Activated CD4-positive, alpha-beta T cell treated with anti-CD3 and anti-CD28 coated beads, Interleukin-2, Interleukin-6, amounts not matched to agents 100 ng/mL and 50 ng/mL, durations not matched to agents 16 hours and 8 hours (primary cell): Measurements from ENCODE around the gene MAF.
A peak's percentile ranks its signal among the peaks of the same experiment; 100 is the strongest.

Experiments
- DNase-seq: peaks from one replicate; pipeline ENCODE4 v3.0.0-alpha.2; 2020

Gene MAF

DNA sequence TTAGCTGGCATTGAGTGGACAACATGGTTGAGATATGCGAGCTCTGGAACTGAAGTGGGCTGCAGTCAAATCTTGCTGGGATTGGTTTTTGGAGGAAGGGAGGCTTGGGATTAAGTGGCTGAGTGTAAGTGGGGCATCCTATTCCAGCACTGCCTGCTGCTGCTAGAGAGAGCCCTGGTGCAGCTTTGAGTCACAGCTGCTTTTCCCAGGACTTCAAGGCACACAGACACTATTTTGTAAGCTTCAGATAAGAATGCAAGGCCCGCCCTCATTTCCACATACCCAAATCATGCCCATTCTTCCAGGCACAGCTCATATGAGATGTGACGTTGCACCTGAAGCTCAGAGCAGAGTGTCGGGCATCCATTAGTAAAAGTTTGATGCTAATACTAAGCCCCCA lies 10.2 kb upstream of the MAF start:
- DNase-seq = no peak

- DNase-seq = no peak
Measured at GRCh38 chr16:79609861-79610260, 9.3 kb upstream of the MAF start.

- no peak for DNase-seq
Measured at GRCh38 chr16:79608976-79609375, 8.4 kb upstream of the MAF start.

DNA sequence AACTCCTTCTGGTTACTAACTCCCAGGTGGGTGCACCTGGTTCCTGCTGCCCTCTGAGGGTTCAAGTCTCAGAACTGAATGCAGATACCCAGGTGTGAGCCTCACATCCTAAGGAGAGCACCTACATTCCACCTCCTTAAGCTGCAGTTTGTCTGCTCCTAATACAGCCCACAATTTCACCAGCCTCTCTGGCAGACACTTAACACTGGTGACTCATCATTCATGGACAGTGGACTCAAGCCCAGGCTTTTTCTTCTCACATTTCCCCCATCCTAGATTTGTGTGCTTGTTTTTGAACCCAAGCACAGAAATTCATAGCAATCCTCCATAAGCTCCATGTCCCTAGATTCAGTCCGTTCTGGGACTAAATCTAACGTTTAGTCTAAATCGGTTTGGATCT lies 7.0 kb upstream of the MAF start:
- no peak for DNase-seq

DNA sequence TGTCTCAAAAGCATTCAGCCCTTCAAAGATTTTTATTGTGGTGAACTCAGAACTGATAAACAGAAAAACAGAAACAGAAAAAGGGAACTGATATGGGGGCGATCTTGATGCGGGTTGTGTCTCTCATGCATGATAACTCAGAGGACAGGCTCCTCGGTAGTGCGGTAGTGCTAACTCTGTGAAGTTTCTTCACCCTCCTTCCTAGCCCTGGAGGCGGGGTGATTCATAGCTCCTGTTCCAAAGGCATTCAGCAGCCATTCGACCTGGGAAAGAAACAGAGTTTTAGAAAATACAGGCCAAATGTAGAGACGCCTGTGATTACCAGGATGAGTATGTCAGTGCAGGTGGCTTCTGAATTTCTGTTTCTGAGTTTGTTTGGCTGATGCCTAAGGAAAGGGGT lies 5.5 kb upstream of the MAF start:
- no peak for DNase-seq

- no peak for DNase-seq
Measured at GRCh38 chr16:79603055-79603454, 2.5 kb upstream of the MAF start.

DNA sequence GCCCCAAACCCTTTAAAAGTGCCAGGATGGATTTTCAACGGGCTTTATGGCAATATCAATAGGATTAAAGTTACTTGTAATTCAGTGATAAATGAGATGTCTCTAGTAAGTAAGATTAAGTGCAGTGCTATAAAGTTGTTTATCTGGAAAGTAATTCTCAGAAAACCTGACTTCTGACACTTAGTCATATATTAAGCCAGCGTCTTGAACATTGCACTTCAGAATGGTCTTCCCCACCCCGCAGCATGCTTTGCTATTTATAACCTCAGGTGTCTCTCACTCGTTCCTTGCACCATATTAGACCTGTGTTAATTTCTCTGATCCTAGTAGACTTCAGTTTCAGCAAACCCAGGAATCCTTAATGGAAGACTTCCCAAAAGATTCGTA lies 2.1 kb upstream of the MAF start:
- DNase-seq = peak; percentile 58

DNA sequence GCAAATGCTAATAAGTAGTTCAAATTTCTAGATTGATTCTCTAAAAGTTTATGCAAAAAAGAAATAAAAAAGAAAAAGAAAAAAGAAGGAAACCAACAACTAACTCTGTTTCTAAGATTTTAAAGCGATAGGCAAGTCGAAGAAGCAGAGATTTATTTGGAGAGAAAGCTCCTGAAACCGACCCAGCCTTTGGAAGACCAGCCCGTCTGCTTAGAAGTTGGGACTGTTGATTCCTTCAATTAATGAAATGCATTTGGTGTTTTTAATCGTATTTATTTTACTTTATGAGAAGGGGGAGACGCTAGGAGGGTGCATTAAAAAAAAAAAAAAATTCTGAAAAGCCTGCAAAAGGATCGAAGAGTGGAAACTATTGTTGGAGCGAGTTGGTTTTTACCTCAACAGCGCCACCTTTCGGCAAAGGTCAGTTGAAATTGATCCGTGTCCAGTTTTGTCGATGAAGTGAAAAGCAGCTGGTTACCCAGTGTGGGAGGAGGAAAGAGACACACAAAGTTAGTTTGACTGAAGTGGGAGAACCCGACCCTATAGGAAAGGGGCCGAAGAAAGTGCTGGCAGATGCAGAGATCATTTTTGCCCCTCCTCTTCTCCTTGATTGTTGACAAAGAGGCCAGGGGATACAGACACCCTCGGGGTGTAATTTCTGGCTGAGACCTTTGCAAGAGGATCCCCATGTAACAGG lies 1.5 kb upstream of the MAF start:
- DNase-seq = peak; percentile 91

DNA sequence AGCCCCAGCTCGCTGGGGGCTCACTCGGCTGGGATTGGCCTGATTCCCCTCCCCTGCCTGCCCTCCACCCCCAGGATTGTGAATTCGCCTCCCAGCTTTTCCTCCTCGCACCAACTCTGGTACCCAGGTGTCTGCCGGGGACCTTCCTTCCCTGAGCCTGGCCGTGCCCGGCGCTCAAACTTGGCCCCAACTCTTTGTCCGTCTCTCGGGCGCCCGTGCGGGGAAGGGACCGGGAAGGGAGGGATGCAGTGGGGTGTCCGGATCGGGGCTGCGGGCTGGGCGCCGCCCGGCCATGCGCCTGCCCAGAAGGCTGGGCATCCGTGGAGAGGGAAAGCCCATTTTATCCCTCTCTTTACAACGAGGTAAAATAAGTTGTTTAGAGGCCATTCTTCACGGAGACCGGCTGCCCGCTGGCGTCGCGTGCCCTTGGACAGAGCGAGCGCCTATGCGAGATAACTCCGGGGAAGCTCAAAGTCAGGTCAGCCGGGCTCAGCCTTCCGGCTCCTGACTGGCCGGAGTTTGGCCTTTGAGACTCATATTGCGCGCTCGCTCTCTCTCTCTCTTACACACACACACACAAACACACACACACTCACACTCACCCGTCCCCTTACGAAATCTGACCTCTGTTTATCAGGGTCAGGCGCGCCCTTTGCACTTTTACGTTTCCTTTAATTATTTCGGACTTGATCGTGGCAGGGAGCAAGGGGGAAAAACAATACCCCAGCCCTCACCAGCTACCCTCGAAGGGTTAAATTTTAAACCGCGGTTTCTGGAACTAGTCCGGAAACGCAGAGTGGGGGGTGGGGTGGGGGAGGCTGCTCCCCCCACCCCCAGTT lies 774 bp upstream of the MAF start:
- peak; percentile 33 for DNase-seq

DNA sequence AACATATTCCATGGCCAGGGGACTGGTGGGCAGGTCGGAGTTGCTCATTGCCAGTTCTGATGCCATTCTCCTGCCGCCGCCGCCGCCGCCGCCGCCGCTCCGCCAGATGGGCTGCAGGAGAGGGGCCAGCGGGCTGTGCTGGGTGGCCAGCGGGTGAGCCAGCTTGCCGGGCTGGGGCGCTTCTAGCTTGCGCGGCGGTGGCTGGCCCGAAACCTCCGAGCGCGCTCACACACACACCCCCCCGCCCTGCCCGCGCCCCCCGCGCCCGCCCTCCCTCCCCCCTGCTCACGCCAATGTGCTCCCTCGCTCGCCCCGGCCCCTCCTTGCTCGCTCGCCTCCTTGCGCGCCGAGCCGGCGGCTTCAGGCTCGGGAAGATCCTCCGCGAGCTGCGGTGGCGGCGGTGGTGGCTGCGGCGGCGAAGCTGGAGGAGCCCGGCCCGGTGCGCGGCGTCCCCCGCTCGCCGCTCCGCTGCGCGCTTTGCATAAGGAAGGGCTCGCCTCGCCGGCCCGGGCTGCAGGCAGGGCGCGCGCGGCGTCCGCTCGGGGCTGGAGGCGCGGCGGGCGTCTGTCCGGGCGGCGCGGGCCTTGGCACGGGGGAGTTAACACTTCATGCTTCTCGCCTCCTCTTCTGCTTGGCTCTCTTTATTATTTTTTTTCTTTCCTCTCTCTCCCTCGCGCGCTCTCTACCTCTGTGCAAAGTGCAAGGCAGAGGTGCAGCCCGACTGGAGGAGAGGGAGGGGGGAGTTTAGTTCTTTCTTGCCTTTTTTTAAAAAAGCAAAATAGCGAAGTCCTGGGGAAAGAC lies 500 bp downstream of the MAF start:
- no peak for DNase-seq

DNA sequence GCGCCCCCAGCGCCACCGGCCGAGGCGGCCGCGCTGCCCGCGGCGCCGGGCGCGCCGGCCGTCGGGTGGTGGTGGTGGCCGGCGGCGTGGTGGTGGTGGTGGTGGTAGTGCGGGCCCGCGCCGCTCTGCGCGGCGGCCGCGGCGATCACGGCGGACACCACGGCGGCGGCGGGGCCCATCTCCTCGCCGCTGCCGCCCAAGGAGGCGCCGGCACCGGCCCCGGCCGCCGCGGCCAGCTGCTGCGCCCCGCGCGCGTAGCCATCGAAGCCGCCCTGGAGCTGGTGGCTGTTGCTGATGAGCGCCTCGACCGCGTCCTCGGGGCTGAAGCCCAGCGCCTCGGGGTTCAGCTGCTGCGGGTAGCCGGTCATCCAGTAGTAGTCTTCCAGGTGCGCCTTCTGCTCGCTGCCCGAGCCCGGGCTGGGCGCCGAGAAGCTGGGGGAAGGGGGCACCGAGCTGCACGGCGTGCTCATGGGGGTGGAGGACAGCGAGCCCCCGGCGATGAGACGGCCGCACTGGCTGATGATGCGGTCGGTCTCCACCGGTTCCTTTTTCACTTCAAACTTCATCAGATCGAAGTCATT lies 1.2 kb downstream of the MAF start:
- DNase-seq = no peak

GRCh38 chr16:79598348-79599181 lies 2.0 kb downstream of the MAF start:
- peak; percentile 71 for DNase-seq

DNA sequence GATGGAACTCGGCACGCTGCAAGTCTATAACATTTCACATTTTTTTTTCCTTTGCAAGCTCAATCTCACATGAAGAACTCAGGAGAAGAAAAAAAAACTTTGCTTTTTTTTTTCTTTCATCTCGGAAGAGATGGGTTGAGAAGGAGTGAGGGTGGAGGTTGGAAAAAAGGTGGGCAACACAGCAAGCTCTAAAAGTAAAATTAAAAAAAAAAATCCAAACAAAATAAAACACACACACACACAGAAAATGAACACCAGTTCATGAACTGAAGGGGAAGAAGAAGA lies 2.5 kb downstream of the MAF start:
- DNase-seq = no peak

- no peak for DNase-seq
Measured at GRCh38 chr16:79597277-79598062, 3.1 kb downstream of the MAF start.

DNA sequence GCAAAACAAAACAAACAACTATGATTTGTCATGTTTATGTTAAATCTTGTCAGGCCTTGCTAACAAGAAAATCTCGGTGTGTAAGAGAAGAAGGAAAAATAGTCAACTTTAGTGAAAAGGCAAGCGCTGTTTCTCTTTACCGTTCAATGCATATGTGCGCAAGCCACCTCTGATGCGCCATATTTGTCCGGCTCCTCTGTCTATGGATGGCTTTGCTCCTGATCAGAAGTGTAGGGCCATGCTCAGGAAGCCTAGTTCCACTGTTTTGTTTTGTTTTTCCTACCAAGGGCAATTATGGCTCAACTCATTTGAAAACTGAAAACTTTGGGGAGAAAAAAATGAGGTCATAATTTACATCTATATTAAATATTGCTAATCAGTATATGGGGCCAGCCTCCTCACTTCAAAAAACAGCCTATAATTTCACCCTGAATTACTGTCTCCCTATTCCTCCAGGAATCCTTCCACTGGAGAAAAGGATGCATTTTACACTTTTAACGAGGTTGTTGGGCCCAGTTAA lies 4.5 kb downstream of the MAF start:
- no peak for DNase-seq

- DNase-seq = peak; percentile 45
Measured at GRCh38 chr16:79595231-79595641, 5.3 kb downstream of the MAF start.

- DNase-seq = no peak
Measured at GRCh38 chr16:79593754-79594153, 6.8 kb downstream of the MAF start.

DNA sequence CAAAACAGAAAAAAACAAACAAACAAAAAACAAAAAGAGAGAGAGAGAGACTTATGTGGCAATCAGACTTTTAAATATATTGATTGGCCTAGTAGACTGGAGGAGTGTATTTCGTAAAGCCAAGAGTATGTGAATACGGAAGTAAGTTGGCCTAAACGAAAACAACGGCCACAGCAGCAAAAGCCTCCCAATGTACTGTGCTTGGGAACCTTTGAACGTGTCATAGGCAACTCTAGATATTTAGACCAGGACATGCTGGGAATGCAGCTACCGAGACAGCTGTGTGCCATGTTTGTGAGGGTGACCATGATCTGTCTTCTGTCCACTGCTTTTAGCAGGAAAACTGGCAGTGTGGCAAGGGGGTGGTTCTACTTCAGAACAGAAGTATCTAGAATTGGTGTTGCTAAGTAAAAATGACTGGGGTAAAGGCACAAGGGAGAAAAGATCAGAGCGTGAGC lies 7.4 kb downstream of the MAF start:
- DNase-seq = no peak

DNA sequence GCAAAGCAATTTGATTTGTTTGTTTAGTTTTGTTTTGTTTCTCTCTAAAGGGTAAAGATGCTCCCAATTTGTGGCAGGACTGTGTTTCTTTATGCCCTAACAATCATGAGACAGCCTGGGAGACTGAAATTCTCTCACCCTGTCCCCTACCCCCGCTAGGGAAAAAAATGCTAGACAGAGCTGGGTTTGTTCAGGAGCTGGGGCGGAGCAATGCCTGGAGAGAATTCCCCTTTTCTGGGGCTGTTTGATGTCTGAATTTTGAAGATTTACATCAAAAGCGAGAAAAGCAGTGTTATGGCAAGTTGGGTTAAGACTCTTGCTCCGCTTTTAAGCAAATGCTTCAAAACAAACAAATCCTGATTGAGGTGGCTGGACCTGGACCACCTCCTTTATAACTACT lies 8.4 kb downstream of the MAF start:
- no peak for DNase-seq

DNA sequence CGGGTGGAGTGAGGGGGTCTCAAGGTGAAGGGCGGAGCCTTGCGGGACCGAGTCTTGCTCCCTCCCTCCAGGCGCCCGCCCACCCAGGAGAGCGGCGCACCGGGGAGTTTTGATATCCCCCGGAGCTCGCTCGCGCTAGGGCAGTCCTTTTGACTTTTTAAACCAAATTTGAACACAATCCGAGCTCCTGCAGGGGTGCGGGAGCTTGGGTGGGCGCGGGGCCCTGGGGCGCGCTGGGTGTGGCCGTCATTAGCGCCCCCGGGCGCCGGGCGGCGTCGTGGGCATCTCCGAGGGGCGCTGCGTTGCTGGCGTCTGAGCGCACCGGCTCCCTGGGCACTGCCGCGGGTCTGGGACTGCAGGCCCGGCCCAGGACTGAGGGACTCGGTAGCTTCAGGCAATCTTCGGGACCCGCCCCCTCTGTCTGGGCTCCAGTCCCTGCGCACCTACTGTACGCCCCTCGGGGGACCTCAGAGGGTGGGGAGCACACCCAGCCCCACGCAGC lies 10.9 kb downstream of the MAF start:
- DNase-seq = no peak

- DNase-seq = no peak
Measured at GRCh38 chr16:79587897-79588296, 12.6 kb downstream of the MAF start.
